ENCODE results near the gene PLA2G12A. TPM values are rescaled to one million over a fixed set of nuclear protein-coding genes. Genes with fewer than 3 reads are reported as not detected.
A peak's percentile ranks its signal among the peaks of the same experiment; 100 is the strongest.

The PLA2G12A gene
- polyA plus RNA-seq, 1 of the 3 experiments (the other 2 are of a cell fraction), result 7.9 TPM

DNA sequence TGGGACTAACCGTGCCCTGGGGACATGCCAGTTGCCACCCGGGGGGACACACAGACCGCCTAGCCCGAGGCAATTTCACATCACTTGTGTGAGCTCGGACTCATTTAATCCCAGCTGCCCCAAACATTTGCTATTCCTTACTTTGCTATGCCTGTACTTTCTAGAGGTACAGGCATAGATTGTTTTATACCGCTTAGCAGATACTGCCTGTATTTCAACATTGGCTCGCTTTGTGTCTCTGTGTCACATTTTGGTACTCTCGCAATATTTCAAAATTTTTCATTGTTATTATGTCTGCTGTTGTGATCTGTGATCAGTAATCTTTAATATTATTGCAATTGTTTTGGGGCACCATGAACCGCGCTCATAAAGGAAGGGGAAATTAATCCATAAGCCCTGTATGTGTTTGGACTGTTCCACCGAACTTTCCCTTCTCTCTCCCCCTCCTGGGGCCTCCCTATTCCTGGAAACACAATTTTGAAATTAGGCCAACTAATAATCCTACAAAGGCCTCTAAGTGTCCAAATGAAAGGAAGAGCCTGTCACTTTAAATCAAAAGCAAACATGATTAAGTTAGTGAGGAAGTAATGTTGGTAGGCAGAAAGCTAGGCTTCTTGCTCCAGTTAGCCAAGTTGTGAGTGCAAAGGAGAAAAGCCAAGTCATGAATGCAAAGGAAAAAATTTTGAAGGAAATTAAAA, 26.1 kb downstream of the PLA2G12A start (continued):
- TF ChIP-seq, protein P1, sequence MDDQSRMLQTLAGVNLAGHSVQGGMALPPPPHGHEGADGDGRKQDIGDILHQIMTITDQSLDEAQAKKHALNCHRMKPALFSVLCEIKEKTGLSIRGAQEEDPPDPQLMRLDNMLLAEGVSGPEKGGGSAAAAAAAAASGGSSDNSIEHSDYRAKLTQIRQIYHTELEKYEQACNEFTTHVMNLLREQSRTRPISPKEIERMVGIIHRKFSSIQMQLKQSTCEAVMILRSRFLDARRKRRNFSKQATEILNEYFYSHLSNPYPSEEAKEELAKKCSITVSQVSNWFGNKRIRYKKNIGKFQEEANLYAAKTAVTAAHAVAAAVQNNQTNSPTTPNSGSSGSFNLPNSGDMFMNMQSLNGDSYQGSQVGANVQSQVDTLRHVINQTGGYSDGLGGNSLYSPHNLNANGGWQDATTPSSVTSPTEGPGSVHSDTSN (IDR thresholded peaks at IDR 0.05), result peak; percentile 60
- TF ChIP-seq, protein P2, sequence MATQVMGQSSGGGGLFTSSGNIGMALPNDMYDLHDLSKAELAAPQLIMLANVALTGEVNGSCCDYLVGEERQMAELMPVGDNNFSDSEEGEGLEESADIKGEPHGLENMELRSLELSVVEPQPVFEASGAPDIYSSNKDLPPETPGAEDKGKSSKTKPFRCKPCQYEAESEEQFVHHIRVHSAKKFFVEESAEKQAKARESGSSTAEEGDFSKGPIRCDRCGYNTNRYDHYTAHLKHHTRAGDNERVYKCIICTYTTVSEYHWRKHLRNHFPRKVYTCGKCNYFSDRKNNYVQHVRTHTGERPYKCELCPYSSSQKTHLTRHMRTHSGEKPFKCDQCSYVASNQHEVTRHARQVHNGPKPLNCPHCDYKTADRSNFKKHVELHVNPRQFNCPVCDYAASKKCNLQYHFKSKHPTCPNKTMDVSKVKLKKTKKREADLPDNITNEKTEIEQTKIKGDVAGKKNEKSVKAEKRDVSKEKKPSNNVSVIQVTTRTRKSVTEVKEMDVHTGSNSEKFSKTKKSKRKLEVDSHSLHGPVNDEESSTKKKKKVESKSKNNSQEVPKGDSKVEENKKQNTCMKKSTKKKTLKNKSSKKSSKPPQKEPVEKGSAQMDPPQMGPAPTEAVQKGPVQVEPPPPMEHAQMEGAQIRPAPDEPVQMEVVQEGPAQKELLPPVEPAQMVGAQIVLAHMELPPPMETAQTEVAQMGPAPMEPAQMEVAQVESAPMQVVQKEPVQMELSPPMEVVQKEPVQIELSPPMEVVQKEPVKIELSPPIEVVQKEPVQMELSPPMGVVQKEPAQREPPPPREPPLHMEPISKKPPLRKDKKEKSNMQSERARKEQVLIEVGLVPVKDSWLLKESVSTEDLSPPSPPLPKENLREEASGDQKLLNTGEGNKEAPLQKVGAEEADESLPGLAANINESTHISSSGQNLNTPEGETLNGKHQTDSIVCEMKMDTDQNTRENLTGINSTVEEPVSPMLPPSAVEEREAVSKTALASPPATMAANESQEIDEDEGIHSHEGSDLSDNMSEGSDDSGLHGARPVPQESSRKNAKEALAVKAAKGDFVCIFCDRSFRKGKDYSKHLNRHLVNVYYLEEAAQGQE (IDR thresholded peaks at IDR 0.05; ENCODE audit: low read depth, low read length), result no peak
- peak; percentile 19; the same call in 1 of the 2 replicates for TF ChIP-seq NFIC (IDR thresholded peaks at IDR 0.05; ENCODE audit: borderline replicate concordance)
- TF ChIP-seq TCF12 (IDR thresholded peaks at IDR 0.05), result no peak

DNA sequence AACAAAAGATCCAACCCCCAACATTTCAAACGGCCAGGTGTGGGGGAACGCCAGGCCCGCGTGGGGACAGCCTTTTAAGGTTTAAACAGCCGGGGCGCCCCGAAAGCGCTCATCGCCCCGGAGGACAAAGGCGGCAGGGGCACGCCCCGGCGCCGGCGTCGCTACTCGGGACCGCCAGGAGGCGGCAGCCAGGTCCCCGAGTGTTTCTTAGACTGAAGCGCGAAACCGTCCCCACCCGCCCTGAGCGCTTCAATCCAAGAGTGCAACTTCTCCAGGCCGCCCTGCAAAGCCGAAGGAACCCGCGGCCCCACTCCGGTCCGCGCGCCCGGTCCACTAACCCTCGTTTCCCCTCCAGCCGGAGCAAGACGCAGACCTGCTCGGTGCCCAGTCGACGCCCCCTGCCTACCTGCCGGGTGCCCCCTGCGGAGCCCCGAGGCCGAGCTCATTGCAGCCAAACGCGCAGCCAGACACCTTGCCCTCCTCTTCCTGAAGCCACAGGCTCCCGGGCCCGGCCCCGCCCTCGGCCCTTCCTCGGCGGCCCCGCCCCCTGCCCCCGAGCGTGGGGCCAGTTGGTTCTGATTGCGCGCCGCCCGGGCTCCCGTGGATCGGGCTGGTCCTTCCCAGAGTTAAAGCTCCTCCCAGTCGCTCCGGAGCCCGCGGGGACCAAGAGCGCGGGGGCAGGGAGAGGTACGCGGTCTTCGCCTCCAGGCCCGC, 26.8 kb downstream of the PLA2G12A start, which contains the start of gene CASP6:
Gene CASP6 (minus strand): TSS at position 496 of the 714 bp plus-strand sequence. CDS start 50 bp downstream, at position 446.
- peak; percentile 87 for DNase-seq
- H4K20me1 ChIP-seq (ENCODE audit: insufficient read depth), result no peaks in the 10 kb centered on the region
- H2AFZ ChIP-seq (ENCODE audit: low read depth), result peak within 1 kb of the TSS; percentile 97
- H3K9ac ChIP-seq, result peak within 1 kb of the TSS; percentile 91
- ChIA-PET POLR2A (interaction anchor here (1.7 kb wide), 1 partner anchor 112 kb away, joined by 3 read pairs; no protein-coding TSS in a partner anchor), CTCF (interaction anchor here (0.6 to 1.6 kb wide), 17 partner anchors 10 to 917 kb away, joined by 3 to 6 read pairs (median 3); partner anchors contain the start of genes CFI and SEC24B)
- H3K79me2 ChIP-seq (ENCODE audit: insufficient read depth), result peaks cover 33% of the 10 kb centered on the region; the same call in 1 of the 2 replicates
- H3K36me3 ChIP-seq (replicated peaks in 1 of 2; ENCODE audit: control insufficient read depth in 1 of 2, insufficient read depth in 2 of 2, low read length in 1 of 2), result peaks cover under 1 to 9% of the 10 kb centered on the region in 2 experiments
- H3K4me3 ChIP-seq (ENCODE audit: low read depth in 2 of 2, low read length in 1 of 2), result peak within 1 kb of the TSS; percentile 74 to 98
- H3K27ac ChIP-seq (ENCODE audit: low read depth in 2 of 2, low read length in 1 of 2), result peak within 1 kb of the TSS; percentile 64 to 67
- H3K9me2 ChIP-seq, result no peaks in the 10 kb centered on the region
- 1% methylated on average over 22 of the region's 72 CpGs for WGBS (ENCODE audit: low lambda C conversion rate)
- peaks cover 8 to 13% of the 10 kb centered on the region in 2 experiments; a peak in 3 of 4 replicates for H3K4me1 ChIP-seq (ENCODE audit: control insufficient read depth in 1 of 2, insufficient read depth in 2 of 2, low read depth in 1 of 2, low read length in 1 of 2)
- H3K4me2 ChIP-seq, result peak within 1 kb of the TSS; percentile 92
- no peaks in the 10 kb centered on the region for H3K27me3 ChIP-seq (ENCODE audit: insufficient read depth)
- H3K9me3 ChIP-seq, result no peaks in the 10 kb centered on the region
- peaks cover 20% of the 10 kb centered on the region for H3F3A ChIP-seq (replicated peaks; ENCODE audit: insufficient read depth)
- TF ChIP-seq RCOR1 (IDR thresholded peaks at IDR 0.05; ENCODE audit: low read length) (no peak), CHD2 (IDR thresholded peaks at IDR 0.05; ENCODE audit: low read length, partially characterized antibody) (no peak), EP300 (IDR thresholded peaks at IDR 0.05; ENCODE audit: borderline replicate concordance in 1 of 2, low read depth in 1 of 2, low read length in 1 of 2) (no peak), ELF1 (IDR thresholded peaks at IDR 0.05) (no peak), RXRA (IDR thresholded peaks at IDR 0.05; ENCODE audit: borderline replicate concordance, low read depth) (no peak), TCF12 (IDR thresholded peaks at IDR 0.05) (no peak), YY1 (IDR thresholded peaks at IDR 0.05; ENCODE audit: low read depth) (no peak), MXI1 (IDR thresholded peaks at IDR 0.05; ENCODE audit: low read depth, low read length) (peak; percentile 51), MEF2A (IDR thresholded peaks at IDR 0.05; ENCODE audit: borderline replicate concordance, low read depth) (no peak), GABPA (IDR thresholded peaks at IDR 0.05; ENCODE audit: low read depth) (no peak), RAD21 (IDR thresholded peaks at IDR 0.05; ENCODE audit: low read length) (peak; percentile 42), NFIC (IDR thresholded peaks at IDR 0.05; ENCODE audit: borderline replicate concordance) (0 out of 2 replicates have a peak, but pooled peaks have one; percentile 8), SIN3A (IDR thresholded peaks at IDR 0.05; ENCODE audit: borderline replicate concordance, low read depth, low read length) (0 out of 2 replicates have a peak, but pooled peaks have one; percentile 22)
- TF ChIP-seq, protein P2 (IDR thresholded peaks at IDR 0.05; ENCODE audit: low read depth, low read length), result no peak
- TF ChIP-seq, protein P1 (IDR thresholded peaks at IDR 0.05), result no peak
- TF ChIP-seq, protein P3, sequence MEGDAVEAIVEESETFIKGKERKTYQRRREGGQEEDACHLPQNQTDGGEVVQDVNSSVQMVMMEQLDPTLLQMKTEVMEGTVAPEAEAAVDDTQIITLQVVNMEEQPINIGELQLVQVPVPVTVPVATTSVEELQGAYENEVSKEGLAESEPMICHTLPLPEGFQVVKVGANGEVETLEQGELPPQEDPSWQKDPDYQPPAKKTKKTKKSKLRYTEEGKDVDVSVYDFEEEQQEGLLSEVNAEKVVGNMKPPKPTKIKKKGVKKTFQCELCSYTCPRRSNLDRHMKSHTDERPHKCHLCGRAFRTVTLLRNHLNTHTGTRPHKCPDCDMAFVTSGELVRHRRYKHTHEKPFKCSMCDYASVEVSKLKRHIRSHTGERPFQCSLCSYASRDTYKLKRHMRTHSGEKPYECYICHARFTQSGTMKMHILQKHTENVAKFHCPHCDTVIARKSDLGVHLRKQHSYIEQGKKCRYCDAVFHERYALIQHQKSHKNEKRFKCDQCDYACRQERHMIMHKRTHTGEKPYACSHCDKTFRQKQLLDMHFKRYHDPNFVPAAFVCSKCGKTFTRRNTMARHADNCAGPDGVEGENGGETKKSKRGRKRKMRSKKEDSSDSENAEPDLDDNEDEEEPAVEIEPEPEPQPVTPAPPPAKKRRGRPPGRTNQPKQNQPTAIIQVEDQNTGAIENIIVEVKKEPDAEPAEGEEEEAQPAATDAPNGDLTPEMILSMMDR (IDR thresholded peaks at IDR 0.05), result peak; percentile 72

All from SK-N-SH (cell line).